Suprapubic skin (tissue), 4 donors: ENCODE results near the gene KRTAP1-1. TPM values are rescaled to one million over a fixed set of nuclear protein-coding genes. Genes with fewer than 3 reads are reported as not detected.
"Not testable (repeated sequence)": the region's sequence is repeated elsewhere in the genome, so short reads cannot be mapped to it uniquely, and the experiment has no call there.

ENCODE experiments used
- DNase-seq, 2 donors: peaks; one replicate each; pipeline ENCODE4 v3.0.0-alpha.2; 2019; ENCODE audit warnings: low spot score in 2 of 2
- H3K27ac ChIP-seq: fragments of 200-600 bp; sonication (generic); one replicate; pipeline ENCODE4 v1.5.1; 2019
- H3K27me3 ChIP-seq: fragments of 200-600 bp; sonication (generic); one replicate; pipeline ENCODE4 v1.5.1; 2019
- H3K36me3 ChIP-seq: fragments of 200-600 bp; sonication (generic); one replicate; pipeline ENCODE4 v1.5.1; 2019
- H3K4me1 ChIP-seq: fragments of 200-600 bp; sonication (generic); one replicate; pipeline ENCODE4 v1.5.1; 2019
- H3K4me3 ChIP-seq: fragments of 200-600 bp; sonication (generic); one replicate; pipeline ENCODE4 v1.5.1; 2019; ENCODE audit warnings: mild to moderate bottlenecking
- H3K9me3 ChIP-seq: fragments of 200-600 bp; sonication (generic); one replicate; pipeline ENCODE4 v1.5.1; 2019
- CTCF ChIP-seq, 2 donors: fragments of 200-600 bp in 1 of 2; fragments of 450-650 bp in 1 of 2; sonication (generic) in 1 of 2; IDR thresholded peaks; one replicate each; pipeline ENCODE4 v1.5.1; 2016 to 2019; ENCODE audit warnings: antibody characterized with exemption in 2 of 2, mild to moderate bottlenecking in 1 of 2, moderate library complexity in 1 of 2
- EP300 ChIP-seq: sonication (generic); formaldehyde crosslinking; IDR thresholded peaks from one replicate; pipeline ENCODE4 v1.6.1; 2017; ENCODE audit warnings: antibody characterized with exemption
- POLR2A ChIP-seq, 2 donors: fragments of 450-650 bp; IDR thresholded peaks; one replicate each; pipeline ENCODE4 v1.6.1; 2017; ENCODE audit warnings: antibody characterized with exemption in 2 of 2, mild to moderate bottlenecking in 2 of 2, moderate library complexity in 2 of 2
- POLR2AphosphoS5 ChIP-seq, 3 donors: sonication (generic); formaldehyde crosslinking; IDR thresholded peaks; one replicate each; pipeline ENCODE4 v1.6.1; 2017; ENCODE audit warnings: antibody characterized with exemption in 3 of 3
- WGBS: methylation state at CpG from one replicate; pipeline ENCODE4 v1.1.5; 2018; 5-methylcytosine and 5-hydroxymethylcytosine counted together
- total RNA-seq, 4 donors: library from RNA; depleted of rRNA; stranded (reverse); fragments of >200 nt; gene quantifications; one replicate each; pipeline ENCODE4 v1.1.0, GENCODE V29; 2016

KRTAP1-1 gene
- total RNA-seq, 4 donors from 2014 or later, result 9.9 to 165 (median 46.0) TPM; not detected in 1

- H3K4me1 ChIP-seq, result no peaks in the 10 kb centered on the region
- H3K4me3 ChIP-seq, result no peak overlapping the region
- TF ChIP-seq EP300, result no peak
- no peak for TF ChIP-seq POLR2AphosphoS5 (IDR thresholded peaks at IDR 0.05)
- no peak for TF ChIP-seq CTCF (IDR thresholded peaks at IDR 0.05)
- TF ChIP-seq POLR2A (IDR thresholded peaks at IDR 0.05), result no peak
- 91% methylated on average over 1 of the region's 1 CpG for WGBS
- H3K9me3 ChIP-seq, result no peaks in the 10 kb centered on the region
- peaks cover 4% of the 10 kb centered on the region for H3K27me3 ChIP-seq
- no peak for DNase-seq
- no peaks in the 10 kb centered on the region for H3K36me3 ChIP-seq
- no peak overlapping the region for H3K27ac ChIP-seq
These were observed 16.3 kb upstream of the KRTAP1-1 start for GRCh38 chr17:41057547-41057946.

- H3K36me3 ChIP-seq, H3K4me3 ChIP-seq, H3K4me1 ChIP-seq, H3K27ac ChIP-seq, DNase-seq, H3K27me3 ChIP-seq, H3K9me3 ChIP-seq: not testable (repeated sequence)
- WGBS, result 100% methylated on average over 1 of the region's 6 CpGs
These were observed 13.9 kb upstream of the KRTAP1-1 start, which contains the start of gene KRTAP2-2 for GRCh38 chr17:41055130-41055529. Gene KRTAP2-2, minus strand, starts transcription at chr17:41055230. Its CDS starts 19 bp downstream, at chr17:41055211.

GRCh38 chr17:41054556-41054955 is 13.3 kb upstream of the KRTAP1-1 start:
- not testable (repeated sequence) for DNase-seq, H3K27me3 ChIP-seq, H3K4me3 ChIP-seq, H3K36me3 ChIP-seq, H3K27ac ChIP-seq, H3K9me3 ChIP-seq, H3K4me1 ChIP-seq
- 83% methylated on average over 7 of the region's 9 CpGs for WGBS

GRCh38 chr17:41054025-41054424 is 12.8 kb upstream of the KRTAP1-1 start:
- no peaks in the 10 kb centered on the region for H3K36me3 ChIP-seq
- DNase-seq, result no peak
- H3K4me1 ChIP-seq, result no peaks in the 10 kb centered on the region
- WGBS, result 91% methylated on average over 4 of the region's 4 CpGs
- H3K27ac ChIP-seq, result no peak overlapping the region
- TF ChIP-seq POLR2AphosphoS5 (IDR thresholded peaks at IDR 0.05) (no peak), CTCF (IDR thresholded peaks at IDR 0.05) (no peak), POLR2A (IDR thresholded peaks at IDR 0.05) (no peak), EP300 (no peak)
- H3K27me3 ChIP-seq, result no peaks in the 10 kb centered on the region
- no peak overlapping the region for H3K4me3 ChIP-seq
- H3K9me3 ChIP-seq, result no peaks in the 10 kb centered on the region

- no peak overlapping the region for H3K4me3 ChIP-seq
- H3K27me3 ChIP-seq, result peaks cover 6% of the 10 kb centered on the region
- no peaks in the 10 kb centered on the region for H3K36me3 ChIP-seq
- H3K4me1 ChIP-seq, result no peaks in the 10 kb centered on the region
- TF ChIP-seq POLR2AphosphoS5 (IDR thresholded peaks at IDR 0.05) (no peak), EP300 (no peak), POLR2A (IDR thresholded peaks at IDR 0.05) (no peak), CTCF (IDR thresholded peaks at IDR 0.05) (no peak)
- H3K9me3 ChIP-seq, result no peaks in the 10 kb centered on the region
- DNase-seq, result no peak
- no peak overlapping the region for H3K27ac ChIP-seq
These were observed 11.3 kb upstream of the KRTAP1-1 start for GRCh38 chr17:41052566-41052965.

GRCh38 chr17:41049110-41049509 is 7.9 kb upstream of the KRTAP1-1 start:
- Histone ChIP-seq H3K9me3 (no peaks in the 10 kb centered on the region), H3K4me3 (no peak overlapping the region), H3K36me3 (no peaks in the 10 kb centered on the region), H3K4me1 (no peaks in the 10 kb centered on the region), H3K27ac (no peak overlapping the region), H3K27me3 (peaks cover 9% of the 10 kb centered on the region)
- no peak for TF ChIP-seq POLR2AphosphoS5 (IDR thresholded peaks at IDR 0.05)
- no peak for TF ChIP-seq POLR2A (IDR thresholded peaks at IDR 0.05)
- no peak for TF ChIP-seq EP300
- no peak for TF ChIP-seq CTCF (IDR thresholded peaks at IDR 0.05)
- no peak for DNase-seq
- 69% methylated on average over 2 of the region's 2 CpGs for WGBS
